Measurements from ENCODE around the gene IFNA17.
"Not testable (repeated sequence)": the region's sequence is repeated elsewhere in the genome, so short reads cannot be mapped to it uniquely, and the experiment has no call there.

Gene IFNA17

DNA sequence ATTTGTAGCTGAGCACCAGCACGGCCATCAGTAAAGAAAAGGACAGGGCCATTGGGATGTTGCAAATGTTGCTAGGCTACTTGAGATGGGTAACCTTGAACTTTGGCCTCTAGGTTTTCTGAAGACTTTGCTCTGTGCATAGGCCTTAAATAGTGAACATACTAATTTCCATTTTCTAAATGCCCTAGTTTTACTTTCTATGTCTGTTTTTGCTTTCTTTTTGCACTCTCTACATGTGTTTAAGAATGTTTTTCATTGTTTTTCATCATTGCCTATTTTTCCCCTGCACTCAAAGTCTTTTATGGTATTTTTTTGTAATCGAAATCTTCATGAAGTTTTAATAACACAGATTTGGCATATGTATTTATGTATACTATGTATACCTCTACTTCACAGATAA, at the start of gene IFNA17:
IFNA17 (minus strand) TSS at position 101 of the 400 bp plus-strand sequence; CDS start at position 52, 49 bp downstream.
- DNase-seq (ENCODE audit: extremely low read depth in 1 of 2, low read depth in 1 of 2): no peak

DNA sequence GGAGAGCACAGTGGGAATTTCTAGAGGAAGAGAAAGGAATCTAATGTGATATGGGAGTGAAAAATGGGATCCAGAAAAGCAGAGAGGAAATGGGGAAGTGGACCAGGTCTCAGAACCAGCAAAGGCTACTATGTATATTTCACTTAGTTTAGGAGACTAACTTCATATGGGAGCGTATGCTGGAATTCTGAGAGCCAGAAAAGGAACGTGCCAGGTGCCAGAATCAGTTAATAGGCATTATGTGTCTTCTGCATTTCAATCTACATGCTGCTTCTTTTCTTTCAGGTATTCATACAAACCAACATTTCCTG, 40.3 kb upstream of the IFNA17 start:
- DNase-seq (ENCODE audit: extremely low read depth in 1 of 2, low read depth in 1 of 2): no peak

- no peak for DNase-seq (ENCODE audit: extremely low read depth in 1 of 2, low read depth in 1 of 2)
These were observed 39.7 kb upstream of the IFNA17 start for GRCh38 chr9:21267485-21268346.

DNA sequence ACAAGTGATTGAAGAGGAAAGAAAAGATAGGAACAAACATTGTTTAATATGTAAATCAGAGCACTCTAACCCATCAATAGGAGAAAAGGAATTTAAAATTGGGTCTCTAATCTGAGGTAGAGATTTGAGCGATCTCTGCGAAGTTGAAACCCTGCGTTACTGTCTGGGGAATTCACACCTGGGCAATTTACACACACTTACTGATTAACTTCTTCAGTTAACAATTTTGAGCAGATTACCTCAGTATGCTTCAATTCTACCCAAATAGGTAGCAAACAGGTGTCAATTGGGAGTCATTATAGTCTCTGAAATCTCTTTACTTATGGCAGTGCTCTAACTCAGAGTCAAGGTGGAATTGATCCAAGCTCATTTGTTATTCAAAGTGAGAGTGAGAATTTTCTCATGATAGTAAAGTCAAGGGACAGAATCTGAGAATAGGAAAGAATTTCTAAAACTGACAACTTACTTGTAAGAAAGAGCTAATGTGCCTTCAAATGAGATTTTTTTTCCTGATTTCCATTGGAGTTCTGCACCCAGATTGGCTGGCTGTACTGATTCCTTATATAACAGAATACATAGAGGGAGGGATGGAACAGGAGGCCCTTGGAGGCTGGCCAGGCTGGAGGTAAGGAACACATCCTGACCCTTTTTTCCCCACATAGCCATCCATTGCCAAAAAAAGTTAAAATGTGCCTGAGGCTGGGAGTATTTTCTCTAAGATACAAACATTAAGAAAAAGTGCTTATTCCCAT, 38.9 kb upstream of the IFNA17 start:
- no peak for DNase-seq (ENCODE audit: extremely low read depth in 1 of 2, low read depth in 1 of 2)

- DNase-seq (ENCODE audit: extremely low read depth in 1 of 2, low read depth in 1 of 2): no peak
These were observed 37.6 kb upstream of the IFNA17 start for GRCh38 chr9:21265421-21266189.

- DNase-seq (ENCODE audit: extremely low read depth in 1 of 2, low read depth in 1 of 2): no peak
These were observed 27.7 kb upstream of the IFNA17 start for GRCh38 chr9:21255538-21256212.

DNA sequence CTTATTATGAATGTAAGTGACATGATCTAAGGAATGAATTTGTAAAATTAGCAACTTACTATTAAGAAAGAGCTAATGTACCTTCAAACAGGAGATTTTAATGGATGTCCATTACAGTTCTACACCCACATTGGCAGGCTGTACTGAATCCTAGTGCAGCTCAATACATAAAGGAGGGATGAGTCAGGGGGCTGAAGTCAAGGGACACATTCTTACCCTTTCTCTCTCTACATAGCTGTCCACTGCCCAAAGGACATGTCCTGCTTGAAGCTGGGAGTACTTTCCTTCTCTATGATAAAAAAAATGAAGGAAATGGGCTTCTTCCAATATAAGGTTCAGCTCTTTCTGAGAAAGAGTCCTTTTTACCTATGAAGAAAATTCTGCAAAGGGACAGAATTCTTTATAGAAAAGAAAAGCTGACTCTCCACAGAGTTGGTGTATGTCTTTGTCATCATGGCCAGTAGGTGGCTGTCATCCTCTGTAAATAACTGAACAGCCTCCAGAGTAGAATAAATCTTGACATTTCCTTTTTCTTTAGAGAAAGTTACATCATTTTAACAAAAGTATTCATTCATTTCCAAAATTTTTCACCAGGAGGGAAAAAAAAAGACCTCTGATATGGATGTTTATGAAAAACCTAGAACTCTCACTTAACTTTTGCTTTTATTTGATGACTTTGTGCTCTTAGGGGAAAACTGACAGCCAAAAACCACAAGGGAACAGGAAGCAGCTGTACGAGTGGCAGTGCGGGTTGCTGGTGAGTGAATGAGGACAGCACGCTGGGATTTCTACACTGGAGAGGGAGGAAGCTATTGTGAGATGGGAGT, 24.9 kb upstream of the IFNA17 start:
- no peak for DNase-seq (ENCODE audit: extremely low read depth in 1 of 2, low read depth in 1 of 2)

GRCh38 chr9:21251638-21252037, 23.6 kb upstream of the IFNA17 start:
- no peak for DNase-seq (ENCODE audit: extremely low read depth in 1 of 2, low read depth in 1 of 2)

- DNase-seq (ENCODE audit: extremely low read depth in 1 of 2, low read depth in 1 of 2): no peak
These were observed 23.2 kb upstream of the IFNA17 start for GRCh38 chr9:21251190-21251589.

- no peak for DNase-seq (ENCODE audit: extremely low read depth in 1 of 2, low read depth in 1 of 2)
These were observed 16.8 kb upstream of the IFNA17 start for GRCh38 chr9:21244836-21245235.

- no peak for DNase-seq (ENCODE audit: extremely low read depth in 1 of 2, low read depth in 1 of 2)
These were observed 11.9 kb upstream of the IFNA17 start, which contains the start of gene IFNA14 for GRCh38 chr9:21239911-21240310. Gene IFNA14 (minus strand): TSS chr9:21240005. CDS start chr9:21239935, 70 bp downstream.

DNA sequence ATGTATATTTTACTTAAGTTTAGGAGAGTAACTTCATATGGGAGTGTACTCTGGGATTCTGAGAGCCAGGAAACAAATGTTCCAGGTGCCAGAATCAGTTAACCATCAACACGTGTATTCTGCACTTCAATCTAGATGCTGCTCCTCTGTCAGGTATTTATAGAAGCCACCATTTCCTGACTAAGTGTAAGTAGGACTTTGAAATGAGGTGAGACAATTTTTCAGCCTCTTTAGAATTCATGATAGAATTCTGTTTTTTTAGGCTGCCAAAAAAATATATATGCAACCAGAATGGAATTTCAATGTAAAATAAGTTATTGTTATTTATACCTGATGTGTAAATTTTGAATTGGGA, 8.3 kb upstream of the IFNA17 start:
- not testable (repeated sequence) for DNase-seq (ENCODE audit: extremely low read depth in 1 of 2, low read depth in 1 of 2)

- DNase-seq (ENCODE audit: extremely low read depth in 1 of 2, low read depth in 1 of 2): not testable (repeated sequence)
These were observed 7.7 kb upstream of the IFNA17 start for GRCh38 chr9:21235468-21236359.

GRCh38 chr9:21234153-21234687, 6.2 kb upstream of the IFNA17 start:
- no peak for DNase-seq (ENCODE audit: extremely low read depth in 1 of 2, low read depth in 1 of 2)

DNA sequence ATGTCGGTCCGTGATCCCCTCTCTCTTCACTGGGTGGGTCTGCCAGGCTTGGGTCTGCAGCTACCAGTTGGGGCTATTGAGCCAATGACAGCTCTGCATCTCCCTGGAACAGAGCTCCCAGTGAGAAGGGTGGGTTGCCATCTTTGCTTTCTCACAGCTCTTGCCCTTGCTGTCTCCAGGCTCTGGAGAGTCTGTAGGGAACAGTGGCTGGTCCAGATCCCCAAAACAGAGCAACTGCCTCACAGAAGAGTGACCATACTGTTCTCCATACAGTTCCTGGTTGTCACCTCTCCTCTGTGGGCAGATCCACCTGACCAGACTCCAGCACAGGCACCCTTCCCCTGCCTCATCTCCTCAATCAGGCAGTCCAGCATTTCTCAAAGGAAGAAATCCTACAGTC, 5.2 kb upstream of the IFNA17 start:
- no peak for DNase-seq (ENCODE audit: extremely low read depth in 1 of 2, low read depth in 1 of 2)

DNA sequence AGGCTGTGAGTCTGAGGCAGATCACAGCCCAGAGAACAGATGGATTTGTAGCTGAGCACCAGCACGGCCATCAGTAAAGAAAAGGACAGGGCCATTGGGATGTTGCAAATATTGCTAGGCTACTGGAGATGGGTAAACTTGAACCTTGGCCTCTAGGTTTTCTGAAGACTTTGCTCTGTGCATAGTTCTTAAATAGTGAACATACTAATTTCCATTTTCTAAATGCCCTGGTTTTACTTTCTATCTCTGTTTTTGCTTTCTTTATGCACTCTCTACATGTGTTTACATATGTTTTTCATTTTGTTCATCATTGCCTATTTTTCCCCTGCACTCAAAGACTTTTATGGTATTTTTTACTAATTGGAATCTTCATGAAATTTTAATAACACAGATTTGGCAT, 10.8 kb downstream of the IFNA17 start, which contains the start of gene IFNA16:
IFNA16 (minus strand) TSS at position 101 of the 400 bp plus-strand sequence; CDS start at position 95, 6 bp downstream.
- not testable (repeated sequence) for DNase-seq (ENCODE audit: extremely low read depth in 1 of 2, low read depth in 1 of 2)

DNA sequence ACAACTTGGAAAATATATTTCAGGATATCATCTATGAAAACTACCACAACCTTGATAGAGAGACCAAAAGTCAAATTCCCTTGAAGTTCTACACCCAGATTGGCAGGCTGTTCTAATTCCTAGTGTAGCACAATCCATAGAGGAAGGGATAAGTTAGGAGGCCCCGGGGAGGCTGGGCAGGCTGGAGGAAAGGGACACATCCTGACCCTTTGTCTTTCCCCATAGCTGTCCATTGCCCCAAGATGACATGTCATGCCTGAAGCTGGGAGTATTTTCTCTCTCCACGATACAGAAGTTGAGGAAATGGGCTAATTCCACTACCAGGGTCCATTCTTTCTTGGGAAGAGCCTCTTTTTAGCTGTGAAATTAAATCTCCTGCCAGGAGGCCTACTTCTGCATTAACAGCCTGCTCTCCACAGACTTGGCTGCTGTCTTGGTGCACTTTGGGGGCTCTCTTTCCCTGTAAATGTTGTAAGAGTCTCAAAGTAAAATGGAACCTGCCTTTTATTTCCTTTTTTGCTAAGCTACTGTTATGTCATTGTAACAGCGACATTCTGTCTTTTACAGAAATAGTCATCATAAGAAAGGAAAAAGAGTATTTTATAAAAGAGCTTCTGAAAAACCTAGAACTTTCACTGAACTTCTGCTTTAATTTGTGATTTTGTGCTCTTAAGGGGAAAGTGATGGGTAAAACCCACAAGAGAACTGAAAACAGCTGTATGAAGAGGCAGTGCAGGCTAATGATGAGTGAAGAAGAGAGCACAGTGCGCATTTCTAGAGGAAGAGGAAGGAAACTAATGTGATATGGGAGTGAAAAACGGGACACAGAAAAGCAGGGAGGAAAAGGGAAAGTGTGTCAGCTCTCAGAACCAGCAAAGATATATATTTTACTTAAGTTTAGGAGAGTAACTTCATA, 14.4 kb downstream of the IFNA17 start:
- DNase-seq (ENCODE audit: extremely low read depth in 1 of 2, low read depth in 1 of 2): not testable (repeated sequence)
